Measurements from ENCODE around the gene ALG10B. TPM values are rescaled to one million over a fixed set of nuclear protein-coding genes. Genes with fewer than 3 reads are reported as not detected.
A peak's percentile ranks its signal among the peaks of the same experiment; 100 is the strongest.
"Not testable (repeated sequence)": the region's sequence is repeated elsewhere in the genome, so short reads cannot be mapped to it uniquely, and the experiment has no call there.

The ALG10B gene
- total RNA-seq, 1 experiment from 2014 or later: 3.9 TPM

DNA sequence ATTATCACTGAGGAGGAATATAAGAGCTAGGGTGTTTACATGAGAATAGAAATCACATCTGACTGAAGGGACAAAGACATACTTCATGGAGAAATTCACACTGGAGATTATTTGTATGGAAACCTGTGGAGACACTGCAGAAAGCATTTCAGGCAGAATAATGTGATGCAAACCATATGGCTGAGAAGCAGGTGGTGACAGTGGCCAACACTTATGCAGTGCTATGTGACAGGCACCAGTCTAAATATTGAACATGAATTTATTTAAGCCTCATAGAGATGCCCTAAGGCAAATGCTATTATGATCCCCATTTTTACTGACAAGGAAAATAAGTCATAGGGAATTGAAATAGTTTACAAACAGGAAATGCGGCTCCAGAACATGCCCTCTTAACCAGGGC is 16.2 kb downstream of the ALG10B start:
- H3K27me3 Mint-ChIP-seq (ENCODE audit: insufficient read depth, unreplicated experiment): no peaks in the 10 kb centered on the region
- POLR2A ChIA-PET: no interaction called here
- no peaks in the 10 kb centered on the region for H3K9me3 Mint-ChIP-seq (ENCODE audit: unreplicated experiment)
- no peaks in the 10 kb centered on the region for H3K4me1 Mint-ChIP-seq (ENCODE audit: insufficient read depth, unreplicated experiment)
- H3K4me3 Mint-ChIP-seq (ENCODE audit: unreplicated experiment): no peak overlapping the region
- no peak for DNase-seq (ENCODE audit: unreplicated experiment)
- no peak overlapping the region for H3K27ac Mint-ChIP-seq (ENCODE audit: low read depth, unreplicated experiment)
- BruUV-seq (replicated peaks): no TSS peak
- intact Hi-C loops (cut with micrococcal nuclease): no loop called here
- CTCF ChIA-PET: interaction anchor here (1.1 to 2.1 kb wide), 2 partner anchors 573 to 772 kb away, joined by 3 to 11 read pairs; partner anchors contain the start of gene CPNE8
- no peaks in the 10 kb centered on the region for H3K36me3 Mint-ChIP-seq (ENCODE audit: insufficient read depth, unreplicated experiment)
- TF ChIP-seq, protein P1, sequence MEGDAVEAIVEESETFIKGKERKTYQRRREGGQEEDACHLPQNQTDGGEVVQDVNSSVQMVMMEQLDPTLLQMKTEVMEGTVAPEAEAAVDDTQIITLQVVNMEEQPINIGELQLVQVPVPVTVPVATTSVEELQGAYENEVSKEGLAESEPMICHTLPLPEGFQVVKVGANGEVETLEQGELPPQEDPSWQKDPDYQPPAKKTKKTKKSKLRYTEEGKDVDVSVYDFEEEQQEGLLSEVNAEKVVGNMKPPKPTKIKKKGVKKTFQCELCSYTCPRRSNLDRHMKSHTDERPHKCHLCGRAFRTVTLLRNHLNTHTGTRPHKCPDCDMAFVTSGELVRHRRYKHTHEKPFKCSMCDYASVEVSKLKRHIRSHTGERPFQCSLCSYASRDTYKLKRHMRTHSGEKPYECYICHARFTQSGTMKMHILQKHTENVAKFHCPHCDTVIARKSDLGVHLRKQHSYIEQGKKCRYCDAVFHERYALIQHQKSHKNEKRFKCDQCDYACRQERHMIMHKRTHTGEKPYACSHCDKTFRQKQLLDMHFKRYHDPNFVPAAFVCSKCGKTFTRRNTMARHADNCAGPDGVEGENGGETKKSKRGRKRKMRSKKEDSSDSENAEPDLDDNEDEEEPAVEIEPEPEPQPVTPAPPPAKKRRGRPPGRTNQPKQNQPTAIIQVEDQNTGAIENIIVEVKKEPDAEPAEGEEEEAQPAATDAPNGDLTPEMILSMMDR (IDR thresholded peaks at IDR 0.05; ENCODE audit: unreplicated experiment): no peak

- BruUV-seq (replicated peaks): no TSS peak
- TF ChIP-seq, protein P1 (IDR thresholded peaks at IDR 0.05; ENCODE audit: unreplicated experiment): no peak
- Mint-ChIP-seq H3K27ac (ENCODE audit: low read depth, unreplicated experiment) (no peak overlapping the region), H3K9me3 (ENCODE audit: unreplicated experiment) (peaks cover 15% of the 10 kb centered on the region), H3K36me3 (ENCODE audit: insufficient read depth, unreplicated experiment) (no peaks in the 10 kb centered on the region), H3K4me3 (ENCODE audit: unreplicated experiment) (no peak overlapping the region), H3K4me1 (ENCODE audit: insufficient read depth, unreplicated experiment) (no peaks in the 10 kb centered on the region), H3K27me3 (ENCODE audit: insufficient read depth, unreplicated experiment) (no peaks in the 10 kb centered on the region)
- ChIA-PET CTCF (interaction anchor here (0.7 kb wide), 1 partner anchor 1636 kb away, joined by 3 read pairs; no protein-coding TSS in a partner anchor), POLR2A (no interaction called here)
- intact Hi-C loops (cut with micrococcal nuclease): no loop called here
- no peak for DNase-seq (ENCODE audit: unreplicated experiment)
These were observed 25.9 kb downstream of the ALG10B start for GRCh38 chr12:38342444-38342843.

- BruUV-seq (replicated peaks); intact Hi-C loops (cut with micrococcal nuclease); H3K27me3 Mint-ChIP-seq (ENCODE audit: insufficient read depth, unreplicated experiment); H3K4me3 Mint-ChIP-seq (ENCODE audit: unreplicated experiment); POLR2A ChIA-PET; H3K4me1 Mint-ChIP-seq (ENCODE audit: insufficient read depth, unreplicated experiment); H3K36me3 Mint-ChIP-seq (ENCODE audit: insufficient read depth, unreplicated experiment); DNase-seq (ENCODE audit: unreplicated experiment): not testable (repeated sequence)
- H3K9me3 Mint-ChIP-seq (ENCODE audit: unreplicated experiment): peaks cover 22% of the 10 kb centered on the region
- peak overlapping the region; percentile 11 for H3K27ac Mint-ChIP-seq (ENCODE audit: low read depth, unreplicated experiment)
- CTCF ChIA-PET: interaction anchor here (0.6 to 0.8 kb wide), 2 partner anchors 41 to 930 kb away, joined by 3 to 4 read pairs; no protein-coding TSS in a partner anchor
These were observed 26.7 kb downstream of the ALG10B start for GRCh38 chr12:38343256-38343655.

GRCh38 chr12:38343916-38344315 is 27.3 kb downstream of the ALG10B start:
- peaks cover 22% of the 10 kb centered on the region for H3K9me3 Mint-ChIP-seq (ENCODE audit: unreplicated experiment)

DNA sequence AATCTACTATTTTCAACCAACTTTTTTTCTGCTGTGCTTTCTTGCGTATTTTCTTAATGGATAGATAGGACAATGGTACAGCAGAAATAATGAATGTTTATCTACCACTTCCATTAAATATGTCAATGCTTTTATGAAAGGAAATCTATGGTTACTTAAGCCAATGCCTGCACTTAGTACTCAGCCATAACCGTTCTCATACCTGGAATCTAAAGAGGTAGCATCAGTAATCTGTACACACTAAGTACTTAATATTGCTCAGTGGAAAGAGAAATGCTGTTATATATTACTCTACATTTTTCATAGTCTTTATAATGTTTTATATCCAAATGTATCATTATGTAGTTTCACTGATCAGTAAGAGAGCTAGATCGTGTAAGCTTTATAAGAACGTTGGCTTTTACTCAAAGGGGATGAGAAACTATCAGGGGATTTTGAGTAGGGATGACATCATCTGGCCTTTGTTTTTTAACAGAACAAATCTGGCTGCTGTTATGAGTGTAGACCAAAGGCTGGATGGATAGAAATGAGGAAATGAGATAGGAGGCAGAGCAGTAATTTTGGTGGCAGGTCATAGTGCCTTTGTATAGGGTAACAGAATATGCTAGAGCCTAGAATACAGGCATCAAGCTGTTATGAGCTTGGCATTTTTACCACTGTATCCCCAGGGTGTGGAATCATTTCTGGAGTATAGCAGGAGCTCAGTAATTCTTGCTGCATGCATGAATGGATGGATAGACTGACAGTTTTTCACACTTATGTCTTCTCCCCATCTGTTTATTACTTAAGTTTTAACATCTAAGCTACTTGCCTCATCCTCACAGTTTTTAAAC is 34.0 kb downstream of the ALG10B start:
- BruUV-seq (replicated peaks): no TSS peak
- H3K4me1 Mint-ChIP-seq (ENCODE audit: insufficient read depth, unreplicated experiment): no peaks in the 10 kb centered on the region
- ChIA-PET POLR2A (no interaction called here), CTCF (interaction anchor here (0.5 kb wide), 1 partner anchor 217 kb away, joined by 3 read pairs; no protein-coding TSS in a partner anchor)
- TF ChIP-seq, protein P1 (IDR thresholded peaks at IDR 0.05; ENCODE audit: unreplicated experiment): no peak
- H3K27me3 Mint-ChIP-seq (ENCODE audit: insufficient read depth, unreplicated experiment): no peaks in the 10 kb centered on the region
- peaks cover 22% of the 10 kb centered on the region for H3K9me3 Mint-ChIP-seq (ENCODE audit: unreplicated experiment)
- no peak overlapping the region for H3K27ac Mint-ChIP-seq (ENCODE audit: low read depth, unreplicated experiment)
- H3K36me3 Mint-ChIP-seq (ENCODE audit: insufficient read depth, unreplicated experiment): peaks cover 4% of the 10 kb centered on the region
- no peak overlapping the region for H3K4me3 Mint-ChIP-seq (ENCODE audit: unreplicated experiment)
- no peak for DNase-seq (ENCODE audit: unreplicated experiment)
- intact Hi-C loops (cut with micrococcal nuclease): no loop called here

More at GRCh38 chr12:38343916-38344315, 27.3 kb downstream of the ALG10B start:
- BruUV-seq (replicated peaks); H3K36me3 Mint-ChIP-seq (ENCODE audit: insufficient read depth, unreplicated experiment); H3K4me3 Mint-ChIP-seq (ENCODE audit: unreplicated experiment); H3K27me3 Mint-ChIP-seq (ENCODE audit: insufficient read depth, unreplicated experiment); POLR2A ChIA-PET; H3K4me1 Mint-ChIP-seq (ENCODE audit: insufficient read depth, unreplicated experiment); intact Hi-C loops (cut with micrococcal nuclease): not testable (repeated sequence)
- CTCF ChIA-PET: interaction anchor here (0.8 to 1.7 kb wide), 3 partner anchors 40 to 929 kb away, joined by 3 to 5 read pairs (median 3); no protein-coding TSS in a partner anchor
- peak overlapping the region; percentile 11 for H3K27ac Mint-ChIP-seq (ENCODE audit: low read depth, unreplicated experiment)
- peak; percentile 22 for DNase-seq (ENCODE audit: unreplicated experiment)

DNA sequence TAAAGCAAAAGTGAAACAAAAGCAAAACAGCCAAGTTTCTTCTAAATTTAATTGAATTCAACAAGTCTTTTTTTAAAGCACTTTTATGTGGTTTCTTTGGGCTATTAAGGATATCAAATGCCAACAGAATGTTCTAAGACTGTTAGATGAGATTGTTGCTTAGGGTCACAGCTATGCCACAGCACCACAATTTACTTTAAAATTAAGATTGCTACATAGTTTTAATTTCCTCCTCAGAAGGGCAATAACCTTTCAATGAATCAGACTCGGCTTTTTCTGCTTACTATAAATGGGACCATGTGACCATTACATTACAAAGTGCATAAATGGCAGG is 34.6 kb downstream of the ALG10B start:
- H3K27me3 Mint-ChIP-seq (ENCODE audit: insufficient read depth, unreplicated experiment); BruUV-seq (replicated peaks); H3K4me3 Mint-ChIP-seq (ENCODE audit: unreplicated experiment); H3K27ac Mint-ChIP-seq (ENCODE audit: low read depth, unreplicated experiment); DNase-seq (ENCODE audit: unreplicated experiment); POLR2A ChIA-PET; intact Hi-C loops (cut with micrococcal nuclease); H3K36me3 Mint-ChIP-seq (ENCODE audit: insufficient read depth, unreplicated experiment); H3K4me1 Mint-ChIP-seq (ENCODE audit: insufficient read depth, unreplicated experiment): not testable (repeated sequence)
- peaks cover 20% of the 10 kb centered on the region for H3K9me3 Mint-ChIP-seq (ENCODE audit: unreplicated experiment)
- CTCF ChIA-PET: interaction anchor here (0.5 kb wide), 1 partner anchor 217 kb away, joined by 3 read pairs; no protein-coding TSS in a partner anchor

All from MCF 10A (cell line).